Mesothelial cell of epicardium (in vitro differentiated cells): Measurements from ENCODE around the gene CCDC34. TPM values are rescaled to one million over a fixed set of nuclear protein-coding genes. Genes with fewer than 3 reads are reported as not detected.
A peak's percentile ranks its signal among the peaks of the same experiment; 100 is the strongest.

Experiments used
- DNase-seq, 2 experiments: peaks; one replicate each; pipeline ENCODE4 v3.0.0; 2021; ENCODE audit warnings: low spot score in 2 of 2; ENCODE audit not compliant: unreplicated experiment in 2 of 2
- H3K27ac Mint-ChIP-seq: 2 replicates; pipeline ENCODE4 v1.8.0; 2021; ENCODE audit warnings: mixed read lengths
- H3K27me3 Mint-ChIP-seq: 2 replicates; pipeline ENCODE4 v1.8.0; 2021; ENCODE audit warnings: low read depth, mixed read lengths
- H3K36me3 Mint-ChIP-seq: 2 replicates; pipeline ENCODE4 v1.8.0; 2021; ENCODE audit warnings: mixed read lengths
- H3K4me1 Mint-ChIP-seq: 2 replicates; pipeline ENCODE4 v1.8.0; 2021; ENCODE audit warnings: mixed read lengths
- H3K4me3 Mint-ChIP-seq: 2 replicates; pipeline ENCODE4 v1.8.0; 2021; ENCODE audit warnings: mild to moderate bottlenecking, moderate library complexity, mixed read lengths
- H3K9me3 Mint-ChIP-seq: 2 replicates; pipeline ENCODE4 v1.8.0; 2021; ENCODE audit warnings: mixed read lengths
- total RNA-seq: library from RNA; stranded (reverse); gene quantifications from 3 replicates; pipeline ENCODE4 v1.2.1, GENCODE V29; 2021
- TF ChIP-seq, protein P1 (sequence below): fragments of 200-600 bp; sonication (generic); IDR thresholded peaks from one replicate; pipeline ENCODE4 v1.5.0; 2021; ENCODE audit warnings: antibody characterized with exemption; ENCODE audit not compliant: unreplicated experiment

Gene CCDC34, protein sequence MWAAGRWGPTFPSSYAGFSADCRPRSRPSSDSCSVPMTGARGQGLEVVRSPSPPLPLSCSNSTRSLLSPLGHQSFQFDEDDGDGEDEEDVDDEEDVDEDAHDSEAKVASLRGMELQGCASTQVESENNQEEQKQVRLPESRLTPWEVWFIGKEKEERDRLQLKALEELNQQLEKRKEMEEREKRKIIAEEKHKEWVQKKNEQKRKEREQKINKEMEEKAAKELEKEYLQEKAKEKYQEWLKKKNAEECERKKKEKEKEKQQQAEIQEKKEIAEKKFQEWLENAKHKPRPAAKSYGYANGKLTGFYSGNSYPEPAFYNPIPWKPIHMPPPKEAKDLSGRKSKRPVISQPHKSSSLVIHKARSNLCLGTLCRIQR
- total RNA-seq = 11.1 to 13.9 TPM (median 13.5 TPM) in 3 replicates

DNA sequence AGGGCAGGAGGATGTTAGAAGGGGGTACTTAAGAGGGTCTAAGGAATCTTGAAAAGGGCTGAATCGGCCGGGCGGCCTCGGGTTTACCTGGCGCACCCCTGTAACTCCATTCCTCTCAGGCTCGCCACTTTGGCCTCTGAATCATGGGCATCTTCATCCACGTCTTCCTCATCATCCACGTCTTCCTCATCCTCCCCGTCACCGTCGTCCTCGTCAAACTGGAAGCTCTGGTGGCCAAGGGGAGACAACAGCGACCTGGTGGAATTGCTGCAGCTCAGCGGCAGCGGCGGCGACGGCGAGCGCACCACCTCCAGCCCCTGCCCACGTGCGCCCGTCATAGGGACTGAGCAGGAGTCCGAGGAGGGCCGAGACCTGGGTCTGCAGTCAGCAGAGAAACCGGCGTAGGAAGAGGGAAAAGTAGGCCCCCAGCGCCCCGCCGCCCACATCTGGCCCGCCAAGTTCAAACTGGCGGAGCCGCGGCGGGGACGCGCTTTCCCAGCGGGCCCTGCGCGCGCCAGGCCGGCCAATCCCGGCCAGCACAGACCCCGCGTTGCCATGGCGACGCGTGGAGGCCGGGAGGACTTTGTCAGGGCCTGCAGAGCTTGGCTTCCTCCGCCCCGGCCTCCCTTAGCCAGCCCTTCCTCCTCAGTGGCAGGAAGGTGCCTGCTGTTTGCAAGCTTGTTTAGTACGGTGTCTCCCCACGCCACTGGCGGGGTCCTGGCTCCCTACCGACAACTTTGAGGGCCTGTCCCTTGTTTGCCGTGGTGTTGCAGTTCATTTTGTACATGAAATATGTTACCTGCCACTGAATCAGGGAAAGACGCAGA, at the start of gene CCDC34:
CCDC34 (minus strand) TSS at position 467 of the 827 bp plus-strand sequence; CDS start at position 446, 21 bp downstream.
- Mint-ChIP-seq H3K4me1 (peaks cover 38% of the 10 kb centered on the region), H3K27ac (peak within 1 kb of the TSS; percentile 92), H3K27me3 (no peaks in the 10 kb centered on the region), H3K36me3 (peaks cover 4% of the 10 kb centered on the region), H3K9me3 (no peaks in the 10 kb centered on the region), H3K4me3 (peak within 1 kb of the TSS; percentile 96)
- TF ChIP-seq, protein P1, sequence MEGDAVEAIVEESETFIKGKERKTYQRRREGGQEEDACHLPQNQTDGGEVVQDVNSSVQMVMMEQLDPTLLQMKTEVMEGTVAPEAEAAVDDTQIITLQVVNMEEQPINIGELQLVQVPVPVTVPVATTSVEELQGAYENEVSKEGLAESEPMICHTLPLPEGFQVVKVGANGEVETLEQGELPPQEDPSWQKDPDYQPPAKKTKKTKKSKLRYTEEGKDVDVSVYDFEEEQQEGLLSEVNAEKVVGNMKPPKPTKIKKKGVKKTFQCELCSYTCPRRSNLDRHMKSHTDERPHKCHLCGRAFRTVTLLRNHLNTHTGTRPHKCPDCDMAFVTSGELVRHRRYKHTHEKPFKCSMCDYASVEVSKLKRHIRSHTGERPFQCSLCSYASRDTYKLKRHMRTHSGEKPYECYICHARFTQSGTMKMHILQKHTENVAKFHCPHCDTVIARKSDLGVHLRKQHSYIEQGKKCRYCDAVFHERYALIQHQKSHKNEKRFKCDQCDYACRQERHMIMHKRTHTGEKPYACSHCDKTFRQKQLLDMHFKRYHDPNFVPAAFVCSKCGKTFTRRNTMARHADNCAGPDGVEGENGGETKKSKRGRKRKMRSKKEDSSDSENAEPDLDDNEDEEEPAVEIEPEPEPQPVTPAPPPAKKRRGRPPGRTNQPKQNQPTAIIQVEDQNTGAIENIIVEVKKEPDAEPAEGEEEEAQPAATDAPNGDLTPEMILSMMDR = no peak
- DNase-seq = peak; percentile 85 to 90

DNA sequence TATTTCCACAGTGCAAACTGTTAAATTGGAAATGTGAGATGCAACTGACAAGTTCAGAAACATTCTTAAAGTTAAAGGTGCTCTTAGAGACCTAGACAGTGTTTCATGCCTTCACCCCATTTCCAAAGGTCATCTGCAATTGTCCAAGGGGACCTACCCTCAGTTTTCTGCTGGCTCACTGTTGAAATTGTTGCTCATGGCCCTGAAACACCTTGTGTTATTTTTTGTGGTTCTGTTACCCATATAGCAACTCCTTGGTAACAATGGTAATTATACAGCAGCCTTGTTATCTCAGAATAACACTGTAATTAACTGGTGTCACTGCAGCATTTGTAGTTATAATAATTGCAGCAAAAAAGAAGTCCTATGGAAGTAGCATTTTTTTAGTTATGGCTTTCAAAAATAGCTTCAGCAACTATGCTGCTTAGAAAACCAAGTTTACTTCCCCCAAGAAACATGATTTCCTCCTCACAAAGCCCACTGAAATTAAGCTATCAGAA, 49.2 kb upstream of the CCDC34 start:
- Mint-ChIP-seq H3K27me3 (no peaks in the 10 kb centered on the region), H3K4me3 (no peak overlapping the region), H3K36me3 (no peaks in the 10 kb centered on the region), H3K27ac (no peak overlapping the region), H3K4me1 (peaks cover 27% of the 10 kb centered on the region), H3K9me3 (peaks cover 8% of the 10 kb centered on the region)
- no peak for DNase-seq
- TF ChIP-seq, protein P1 = no peak

DNA sequence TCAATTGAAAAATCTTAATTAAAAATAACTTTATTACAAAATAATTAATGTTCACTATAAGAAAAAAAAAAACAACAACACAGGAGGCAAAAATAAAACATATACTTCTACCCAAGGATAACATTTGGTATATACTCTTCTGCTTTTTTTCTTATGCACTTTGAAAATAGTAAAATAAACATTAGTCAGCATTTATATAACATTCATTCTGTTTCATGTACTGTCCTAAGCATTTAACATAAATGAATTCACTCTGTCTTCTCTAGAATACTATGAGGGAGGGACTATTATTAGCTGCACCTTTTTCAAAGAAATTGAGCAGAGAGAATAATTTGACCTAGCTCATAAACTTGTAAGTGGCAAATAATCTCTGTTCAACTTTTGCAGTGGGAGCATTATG, 48.3 kb upstream of the CCDC34 start:
- no peak for DNase-seq
- TF ChIP-seq, protein P1 = no peak
- H3K4me1 Mint-ChIP-seq = peaks cover 22% of the 10 kb centered on the region
- H3K27me3 Mint-ChIP-seq = no peaks in the 10 kb centered on the region
- H3K27ac Mint-ChIP-seq = no peak overlapping the region
- H3K9me3 Mint-ChIP-seq = peaks cover 2% of the 10 kb centered on the region
- H3K4me3 Mint-ChIP-seq = no peak overlapping the region
- H3K36me3 Mint-ChIP-seq = no peaks in the 10 kb centered on the region

DNA sequence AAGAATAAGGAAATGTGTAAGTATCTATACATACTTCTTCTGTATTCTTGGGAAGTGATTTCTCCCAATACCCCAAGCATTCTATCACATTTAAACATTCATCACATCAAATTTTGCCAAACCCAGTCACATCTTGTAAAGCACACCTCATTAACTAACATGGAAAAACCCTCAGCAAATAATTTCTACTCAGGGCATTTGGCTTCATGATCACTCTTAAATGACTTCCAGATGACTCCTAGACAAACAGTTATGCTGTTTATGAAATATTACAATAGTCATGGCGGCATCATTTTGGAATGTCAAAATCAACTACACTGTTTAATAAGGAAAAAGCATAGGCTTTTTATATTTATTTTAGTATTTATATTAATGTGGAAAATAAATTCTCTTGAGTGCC, 47.3 kb upstream of the CCDC34 start:
- H3K9me3 Mint-ChIP-seq = no peaks in the 10 kb centered on the region

DNA sequence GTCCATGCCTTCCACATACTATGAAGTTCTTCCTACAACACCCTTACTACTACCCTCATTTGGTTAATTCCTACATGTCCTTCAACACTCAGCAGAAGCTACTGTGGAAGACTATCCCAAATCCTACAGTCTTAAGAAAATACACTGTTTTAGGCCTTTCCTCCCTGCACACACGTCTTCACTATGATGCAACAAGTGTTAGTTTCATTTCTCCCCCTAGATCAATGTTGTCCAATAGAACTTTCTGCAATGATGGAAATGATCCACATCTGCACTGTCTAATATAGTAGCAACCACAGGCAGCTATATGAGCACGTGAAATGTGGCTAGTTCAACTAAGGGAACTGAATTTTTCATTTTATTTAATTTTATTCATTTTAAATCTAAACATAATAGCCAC, 46.7 kb upstream of the CCDC34 start:
- Mint-ChIP-seq H3K27me3 (no peaks in the 10 kb centered on the region), H3K27ac (no peak overlapping the region), H3K9me3 (no peaks in the 10 kb centered on the region), H3K4me3 (no peak overlapping the region), H3K4me1 (peaks cover 9% of the 10 kb centered on the region), H3K36me3 (no peaks in the 10 kb centered on the region)
- DNase-seq = no peak
- TF ChIP-seq, protein P1 = no peak

More for the DNA sequence above, 47.3 kb upstream of the CCDC34 start:
- Mint-ChIP-seq H3K4me3 (no peak overlapping the region), H3K27ac (no peak overlapping the region), H3K27me3 (no peaks in the 10 kb centered on the region), H3K4me1 (peaks cover 15% of the 10 kb centered on the region), H3K36me3 (no peaks in the 10 kb centered on the region)
- TF ChIP-seq, protein P1 = no peak
- no peak for DNase-seq
